H1 (cell line): ENCODE measurements around the gene SLC35E4. TPM values are rescaled to one million over a fixed set of nuclear protein-coding genes. Genes with fewer than 3 reads are reported as not detected.

Experiments used
- CTCF ChIA-PET: fragments of 300-600 bp; sonication (Branson Sonifier 250); formaldehyde crosslinking; loops from one replicate; lab custom pipeline; 2021; ENCODE audit not compliant: partially characterized antibody; lab: Charles Lee
- POLR2A ChIA-PET: fragments of 300-600 bp; sonication (Branson Sonifier 250); formaldehyde crosslinking; loops from one replicate; lab custom pipeline; 2021; ENCODE audit warnings: inconsistent platforms; ENCODE audit not compliant: partially characterized antibody; lab: Charles Lee
- DNase-seq, 2 experiments: peaks; one replicate each; pipeline versions ENCODE4 v3.0.0 to v3.0.0-alpha.2; 2010 to 2022; ENCODE audit warnings: low spot score in 2 of 2, low read depth in 1 of 2, mixed read lengths in 1 of 2
- FAIRE-seq: peaks from 2 replicates; lab custom pipeline; 2011; peaks lifted over from hg19 to GRCh38; lab: Jason Lieb, UNC
- H2AFZ ChIP-seq: 2 replicates; pipeline ENCODE4 v1.8.1; 2012; ENCODE audit warnings: low read length, inconsistent platforms
- H2AK5ac ChIP-seq: 2 replicates; pipeline ENCODE4 v1.6.1; 2013; ENCODE audit warnings: low read depth, low read length
- H2BK120ac ChIP-seq: replicated peaks from 2 replicates; pipeline ENCODE3; 2013; ENCODE audit warnings: low read depth, low read length, inconsistent platforms
- H2BK12ac ChIP-seq: 2 replicates; pipeline ENCODE4 v1.6.1; 2013; ENCODE audit warnings: low read depth, low read length
- H2BK15ac ChIP-seq: 2 replicates; pipeline ENCODE4 v1.6.1; 2013; ENCODE audit warnings: low read length
- H2BK20ac ChIP-seq: 2 replicates; pipeline ENCODE4 v1.6.1; 2013; ENCODE audit warnings: low read length
- H2BK5ac ChIP-seq: 2 replicates; pipeline ENCODE4 v1.6.1; 2013; ENCODE audit warnings: low read depth, low read length
- H3K14ac ChIP-seq: 2 replicates; pipeline ENCODE4 v1.6.1; 2013; ENCODE audit warnings: inconsistent platforms; ENCODE audit not compliant: insufficient read length
- H3K18ac ChIP-seq: 2 replicates; pipeline ENCODE4 v1.6.1; 2013; ENCODE audit warnings: low read length; ENCODE audit errors: extremely low read depth
- H3K23ac ChIP-seq: 2 replicates; pipeline ENCODE4 v1.6.1; 2013; ENCODE audit warnings: inconsistent platforms; ENCODE audit not compliant: insufficient read length
- H3K23me2 ChIP-seq: 2 replicates; pipeline ENCODE4 v1.6.1; 2013; ENCODE audit warnings: low read depth, low read length
- H3K27ac ChIP-seq: 2 replicates; pipeline ENCODE4 v1.6.1; 2011; ENCODE audit warnings: low read depth, low read length, inconsistent platforms
- H3K27me3 ChIP-seq, 4 experiments: replicated peaks in 1 of 4; 1 replicate in 1 of 4; 2 replicates in 3 of 4; pipeline versions ENCODE4 v1.6.1 to v1.8.1; 2011 to 2013; ENCODE audit warnings: low read length in 3 of 4, mild to moderate bottlenecking in 3 of 4, inconsistent platforms in 2 of 4, mixed read lengths in 2 of 4, moderate library complexity in 1 of 4; ENCODE audit not compliant: control insufficient read depth in 3 of 4, insufficient read depth in 3 of 4; ENCODE audit errors: extremely low read depth in 1 of 4
- H3K36me3 ChIP-seq, 4 experiments: 2 replicates each; pipeline versions ENCODE4 v1.6.1 to v1.8.1; 2011 to 2013; ENCODE audit warnings: mild to moderate bottlenecking in 4 of 4, low read length in 3 of 4, moderate library complexity in 2 of 4, control low read depth in 1 of 4, inconsistent platforms in 1 of 4; ENCODE audit not compliant: insufficient read depth in 4 of 4, control insufficient read depth in 2 of 4
- H3K4ac ChIP-seq: replicated peaks from 2 replicates; pipeline ENCODE3; 2013; ENCODE audit warnings: low read length, low read depth, mixed read lengths, inconsistent platforms; ENCODE audit not compliant: insufficient read length
- H3K4me1 ChIP-seq, 4 experiments: replicated peaks in 1 of 4; 1 replicate in 1 of 4; 2 replicates in 3 of 4; pipeline versions ENCODE4 v1.6.1 to v1.8.1; 2011 to 2013; ENCODE audit warnings: low read length in 3 of 4, inconsistent platforms in 2 of 4, mixed read lengths in 1 of 4; ENCODE audit not compliant: insufficient read depth in 4 of 4, control insufficient read depth in 3 of 4
- H3K4me2 ChIP-seq, 2 experiments: 2 replicates each; pipeline versions ENCODE4 v1.6.1 to v1.8.1; 2011 to 2013; ENCODE audit warnings: low read depth in 2 of 2, low read length in 2 of 2, control low read depth in 1 of 2, inconsistent platforms in 1 of 2, mild to moderate bottlenecking in 1 of 2; ENCODE audit not compliant: insufficient read depth in 1 of 2
- H3K4me3 ChIP-seq, 4 experiments: fragments of 200-600, 300-600 bp in 1 of 4; sonication (generic), shearing (Covaris generic), sonication (Bioruptor Twin) in 1 of 4; 2 replicates each; pipeline versions ENCODE4 v1.5.1 to v1.8.1; 2011 to 2016; ENCODE audit warnings: low read length in 4 of 4, low read depth in 3 of 4, control low read depth in 2 of 4, inconsistent platforms in 2 of 4, mild to moderate bottlenecking in 2 of 4, mixed read lengths in 1 of 4, moderate library complexity in 1 of 4; ENCODE audit not compliant: insufficient read depth in 2 of 4; ENCODE audit errors: extremely low read depth in 1 of 4
- H3K56ac ChIP-seq: replicated peaks from 2 replicates; pipeline ENCODE3; 2013; ENCODE audit warnings: low read depth, mild to moderate bottlenecking, mixed read lengths, low read length, inconsistent platforms; ENCODE audit not compliant: insufficient read length
- H3K79me1 ChIP-seq: 2 replicates; pipeline ENCODE4 v1.6.1; 2013; ENCODE audit warnings: low read depth, low read length, control low read depth
- H3K79me2 ChIP-seq, 2 experiments: 2 replicates each; pipeline versions ENCODE4 v1.6.1 to v1.8.1; 2012 to 2013; ENCODE audit warnings: low read length in 2 of 2, mild to moderate bottlenecking in 2 of 2, inconsistent platforms in 1 of 2; ENCODE audit not compliant: insufficient read depth in 2 of 2, control insufficient read depth in 1 of 2
- H3K9ac ChIP-seq, 4 experiments: replicated peaks in 1 of 4; 1 replicate in 1 of 4; 2 replicates in 3 of 4; pipeline versions ENCODE4 v1.6.1 to v1.8.1; 2011 to 2013; ENCODE audit warnings: low read depth in 3 of 4, low read length in 3 of 4, control low read depth in 2 of 4, mild to moderate bottlenecking in 2 of 4, moderate library complexity in 2 of 4, inconsistent platforms in 1 of 4; ENCODE audit errors: extremely low read depth in 1 of 4
- H3K9me3 ChIP-seq, 2 experiments: 2 replicates each; pipeline versions ENCODE4 v1.6.1 to v1.8.1; 2012 to 2013; ENCODE audit warnings: mild to moderate bottlenecking in 2 of 2, moderate library complexity in 2 of 2, control low read depth in 1 of 2, inconsistent platforms in 1 of 2, low read depth in 1 of 2, low read length in 1 of 2, mixed read lengths in 1 of 2; ENCODE audit not compliant: insufficient read depth in 2 of 2
- H4K20me1 ChIP-seq, 2 experiments: replicated peaks in 1 of 2; 2 replicates each; pipeline versions ENCODE3 to v1.8.1; 2011 to 2013; ENCODE audit warnings: inconsistent platforms in 2 of 2, low read length in 2 of 2, mild to moderate bottlenecking in 1 of 2; ENCODE audit not compliant: insufficient read depth in 2 of 2, control insufficient read depth in 1 of 2
- H4K5ac ChIP-seq: 2 replicates; pipeline ENCODE4 v1.6.1; 2013; ENCODE audit warnings: low read length, low read depth, mixed read lengths, inconsistent platforms; ENCODE audit not compliant: insufficient read length
- H4K8ac ChIP-seq: 2 replicates; pipeline ENCODE4 v1.8.0; 2013; ENCODE audit warnings: mild to moderate bottlenecking, moderate library complexity, low read length, inconsistent platforms; ENCODE audit not compliant: insufficient read depth; ENCODE audit errors: extremely low read depth
- H4K91ac ChIP-seq: replicated peaks from 2 replicates; pipeline ENCODE3; 2013; ENCODE audit warnings: low read length, mixed read lengths, inconsistent platforms; ENCODE audit not compliant: insufficient read length
- ASH2L ChIP-seq: fragments of 200-600, 300-600 bp; sonication (generic); IDR thresholded peaks from one replicate; pipeline ENCODE4 v1.7.1; 2017; ENCODE audit warnings: low read length
- JUND ChIP-seq: IDR thresholded peaks from 2 replicates; pipeline ENCODE4 v1.6.1; 2011; ENCODE audit warnings: mild to moderate bottlenecking, improper control_type of control experiment, low read length
- KDM4A ChIP-seq: IDR thresholded peaks from one replicate; pipeline ENCODE4 v1.7.1; 2012; ENCODE audit warnings: low read depth, mild to moderate bottlenecking, moderate library complexity, low read length, inconsistent platforms; ENCODE audit not compliant: severe bottlenecking
- TAF7 ChIP-seq: optimal IDR thresholded peaks from 2 replicates; pipeline ENCODE3; 2011; ENCODE audit warnings: low read depth, mild to moderate bottlenecking, inconsistent platforms, low read length, moderate library complexity, borderline replicate concordance
- WGBS, 2 experiments: shearing (Covaris generic) in 1 of 2; methylation state at CpG; one replicate each; pipeline versions ENCODE4 v1.1.6 to v1.1.7; 2013 to 2015; ENCODE audit warnings: low lambda C conversion rate in 2 of 2, mixed read lengths in 2 of 2, inconsistent platforms in 1 of 2, low coverage in 1 of 2, missing lambda C conversion rate in 1 of 2; ENCODE audit not compliant: insufficient replicate concordance in 2 of 2, insufficient coverage in 1 of 2, insufficient read length in 1 of 2; ENCODE audit errors: extremely low coverage in 1 of 2, missing lambda C conversion rate in 1 of 2; 5-methylcytosine and 5-hydroxymethylcytosine counted together
- polyA plus RNA-seq, 7 experiments: library from polyadenylated mRNA; depleted of rRNA in 3 of 7; stranded (reverse) in 5 of 7; unstranded in 2 of 7; fragments of >200 nt in 5 of 7; fragments of 200-250 nt in 2 of 7; gene quantifications; 1 replicate in 5 of 7; 2 replicates in 1 of 7; 4 replicates in 1 of 7; pipeline versions ENCODE4 v1.2.1 to v1.2.3, GENCODE V29; 2011 to 2013; ENCODE audit warnings: missing spikeins in 2 of 7, mixed read lengths in 2 of 7
- total RNA-seq: library from RNA; stranded (reverse); fragmentation: NEBNext Ultra II Directional; extraction: Animal tissue kit (Norgen Biotek cat#: 25700); gene quantifications from 2 replicates; pipeline ENCODE4 v1.2.1, GENCODE V29; 2021

SLC35E4 gene
- total and polyA plus RNA-seq, 2 of the 8 experiments (the other 6 are each of a cell fraction or from before 2014, with no cell fraction given) = 5.1 to 5.6 TPM

- no peaks in the 10 kb centered on the region for H3K79me1 ChIP-seq
- H4K5ac ChIP-seq = no peak overlapping the region
- no peaks in the 10 kb centered on the region for H3K79me2 ChIP-seq
- peaks cover 16% of the 10 kb centered on the region; the same call in 1 of the 2 replicates for H3K23me2 ChIP-seq
- no peak overlapping the region for H3K23ac ChIP-seq
- H4K20me1 ChIP-seq = no peaks in the 10 kb centered on the region
- 26% methylated on average over 10 of the region's 10 CpGs; no CpG with 5 or more reads in 1 of the 2 experiments for WGBS, 2 experiments
- H3K27ac ChIP-seq = no peak overlapping the region
- TF ChIP-seq JUND (no peak), TAF7 (no peak), ASH2L (no peak), KDM4A (peak; percentile 4)
- H3K9ac ChIP-seq = peak overlapping the region in 3 of 4 experiments; percentile 16 to 74 (median 67); a peak in 5 of 7 replicates
- no peak overlapping the region for H2AK5ac ChIP-seq
- no peak overlapping the region for H3K18ac ChIP-seq
- CTCF ChIA-PET = interaction anchor here (0.6 to 4.7 kb wide), 9 partner anchors 10 to 705 kb away, joined by 3 to 26 read pairs (median 5); partner anchors contain the start of gene SLC35E4
- peak overlapping the region; percentile 62 to 87 (median 76) for H3K4me3 ChIP-seq
- H2BK120ac ChIP-seq = no peak overlapping the region
- H3K4me1 ChIP-seq = peaks cover 0 to 2% (median under 1%) of the 10 kb centered on the region in 4 experiments; a peak in 4 of 7 replicates
- no peak overlapping the region for H3K56ac ChIP-seq
- FAIRE-seq = no peak
- H2BK15ac ChIP-seq = no peak overlapping the region
- no peaks in the 10 kb centered on the region for H3K36me3 ChIP-seq
- no peak overlapping the region for H4K8ac ChIP-seq
- 0 out of 2 replicates have a peak overlapping the region, but pooled peaks have one; percentile 12 for H2BK12ac ChIP-seq
- H2AFZ ChIP-seq = peak overlapping the region; percentile 97
- no peaks in the 10 kb centered on the region for H3K9me3 ChIP-seq
- H3K27me3 ChIP-seq = peaks cover 0 to 13% (median 8%) of the 10 kb centered on the region in 4 experiments; a peak in 5 of 7 replicates
- peak overlapping the region; percentile 90 to 94 for H3K4me2 ChIP-seq
- DNase-seq = no peak
- POLR2A ChIA-PET = interaction anchor here (1.1 to 1.8 kb wide), 5 partner anchors 10 to 75 kb away, joined by 3 to 8 read pairs (median 4); partner anchors contain the start of genes OSBP2 and TCN2
- no peak overlapping the region for H2BK20ac ChIP-seq
- H3K14ac ChIP-seq = no peak overlapping the region
- no peak overlapping the region for H3K4ac ChIP-seq
- H4K91ac ChIP-seq = no peak overlapping the region
- peak overlapping the region; percentile 60; the same call in 1 of the 2 replicates for H2BK5ac ChIP-seq
Observed at GRCh38 chr22:30668386-30668710, 32.8 kb downstream of the SLC35E4 start.
